ENCODE measurements around the gene RASA3.

Gene RASA3

DNA sequence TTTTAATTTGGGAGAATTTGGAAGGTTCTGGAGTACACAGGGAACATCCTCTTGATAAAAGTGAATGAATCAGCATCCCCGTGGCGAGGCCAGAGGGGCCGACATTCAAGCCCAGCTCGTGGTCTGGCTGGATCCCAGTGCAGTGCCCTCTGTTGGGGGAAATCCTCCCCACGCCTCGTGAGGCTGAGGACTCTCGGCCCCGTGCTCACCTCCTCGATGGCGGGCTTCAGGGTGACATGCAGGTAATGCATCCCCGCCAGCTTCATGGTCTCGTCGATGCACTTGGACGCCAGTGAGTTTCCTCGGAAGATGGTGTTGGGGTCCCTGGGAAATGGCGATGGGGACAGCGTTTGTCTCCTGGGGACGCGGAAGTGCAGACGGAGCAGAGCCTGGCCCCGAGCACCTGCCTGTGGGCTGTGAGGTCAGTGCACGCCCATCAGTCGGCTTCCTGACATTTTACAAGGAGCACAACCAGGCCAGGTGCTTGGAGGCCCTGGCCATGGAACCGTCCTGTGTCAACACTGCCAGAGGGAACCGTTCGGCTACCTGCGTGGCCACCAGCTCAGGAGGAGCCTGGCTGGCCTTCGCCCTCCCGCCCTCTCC lies 115.3 kb downstream of the RASA3 start:
- Histone ChIP-seq H3K9ac (ENCODE audit: low read length) (no peak overlapping the region), H3K4me2 (ENCODE audit: low read depth, low read length) (no peak overlapping the region), H4K20me1 (ENCODE audit: insufficient read depth, low read length) (no peaks in the 10 kb centered on the region), H3K9me2 (replicated peaks; ENCODE audit: insufficient read depth, low read length) (no peaks in the 10 kb centered on the region), H3K27ac (ENCODE audit: low read length) (no peak overlapping the region), H3K79me2 (ENCODE audit: low read length) (peaks cover 83% of the 10 kb centered on the region), H3K4me3 (ENCODE audit: low read length) (no peak overlapping the region), H3K9me3 (replicated peaks; ENCODE audit: insufficient read depth, low read length) (no peaks in the 10 kb centered on the region), H3K4me1 (ENCODE audit: low read length) (no peaks in the 10 kb centered on the region), H3K27me3 (replicated peaks; ENCODE audit: insufficient read depth, low read length) (no peaks in the 10 kb centered on the region), H3F3A (ENCODE audit: insufficient read depth, low read length) (no peaks in the 10 kb centered on the region), H3K36me3 (replicated peaks; ENCODE audit: insufficient read depth, low read length) (peaks cover 48% of the 10 kb centered on the region), H2AFZ (ENCODE audit: low read length) (no peak overlapping the region)
- TF ChIP-seq, protein P1, sequence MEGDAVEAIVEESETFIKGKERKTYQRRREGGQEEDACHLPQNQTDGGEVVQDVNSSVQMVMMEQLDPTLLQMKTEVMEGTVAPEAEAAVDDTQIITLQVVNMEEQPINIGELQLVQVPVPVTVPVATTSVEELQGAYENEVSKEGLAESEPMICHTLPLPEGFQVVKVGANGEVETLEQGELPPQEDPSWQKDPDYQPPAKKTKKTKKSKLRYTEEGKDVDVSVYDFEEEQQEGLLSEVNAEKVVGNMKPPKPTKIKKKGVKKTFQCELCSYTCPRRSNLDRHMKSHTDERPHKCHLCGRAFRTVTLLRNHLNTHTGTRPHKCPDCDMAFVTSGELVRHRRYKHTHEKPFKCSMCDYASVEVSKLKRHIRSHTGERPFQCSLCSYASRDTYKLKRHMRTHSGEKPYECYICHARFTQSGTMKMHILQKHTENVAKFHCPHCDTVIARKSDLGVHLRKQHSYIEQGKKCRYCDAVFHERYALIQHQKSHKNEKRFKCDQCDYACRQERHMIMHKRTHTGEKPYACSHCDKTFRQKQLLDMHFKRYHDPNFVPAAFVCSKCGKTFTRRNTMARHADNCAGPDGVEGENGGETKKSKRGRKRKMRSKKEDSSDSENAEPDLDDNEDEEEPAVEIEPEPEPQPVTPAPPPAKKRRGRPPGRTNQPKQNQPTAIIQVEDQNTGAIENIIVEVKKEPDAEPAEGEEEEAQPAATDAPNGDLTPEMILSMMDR (IDR thresholded peaks at IDR 0.05; ENCODE audit: low read length) = no peak
- TF ChIP-seq EZH2phosphoT487 (IDR thresholded peaks at IDR 0.05; ENCODE audit: low read length) (no peak), EZH2 (optimal IDR thresholded peaks at IDR 0.05; ENCODE audit: low read depth, low read length) (no peak)
- no peak for DNase-seq

DNA sequence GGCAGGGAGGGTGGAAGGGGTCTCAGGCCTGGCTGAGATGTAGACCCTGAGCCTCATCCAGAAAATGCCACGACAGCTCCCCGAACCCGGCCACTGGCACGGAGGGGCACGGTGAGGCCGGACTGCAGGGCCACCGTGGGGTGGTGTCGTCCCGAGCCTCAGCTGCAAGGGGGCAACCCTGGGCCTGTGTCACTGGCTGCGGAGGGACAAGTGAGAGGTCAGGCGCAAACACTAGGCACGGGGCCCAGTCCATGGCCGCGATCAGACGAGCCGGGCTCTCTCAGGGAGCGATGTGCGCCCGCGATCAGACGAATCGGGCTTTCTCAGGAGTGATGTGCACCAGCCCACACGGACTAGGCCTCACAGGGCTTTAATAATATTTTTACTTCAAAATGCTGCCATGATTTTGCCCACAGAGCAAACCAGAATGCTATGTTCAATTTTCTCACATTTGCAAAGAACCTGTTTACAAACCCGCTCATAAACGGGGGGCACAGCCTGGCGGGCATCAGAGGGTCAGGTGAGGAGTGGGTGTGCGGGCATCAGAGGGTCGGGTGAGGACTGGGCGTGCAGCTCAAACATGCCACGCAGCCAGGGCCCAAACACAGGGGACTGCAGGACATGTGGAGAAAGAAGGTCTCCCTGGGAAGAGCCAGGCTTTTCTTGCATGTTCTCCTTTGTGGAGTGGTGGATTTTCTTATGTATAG lies 115.9 kb downstream of the RASA3 start:
- Histone ChIP-seq H3K9me2 (replicated peaks; ENCODE audit: insufficient read depth, low read length) (no peaks in the 10 kb centered on the region), H3K4me2 (ENCODE audit: low read depth, low read length) (no peak overlapping the region), H3K4me3 (ENCODE audit: low read length) (no peak overlapping the region), H3K9ac (ENCODE audit: low read length) (no peak overlapping the region), H3K9me3 (replicated peaks; ENCODE audit: insufficient read depth, low read length) (no peaks in the 10 kb centered on the region), H3F3A (ENCODE audit: insufficient read depth, low read length) (no peaks in the 10 kb centered on the region), H4K20me1 (ENCODE audit: insufficient read depth, low read length) (no peaks in the 10 kb centered on the region), H3K79me2 (ENCODE audit: low read length) (peaks cover 76% of the 10 kb centered on the region), H3K36me3 (replicated peaks; ENCODE audit: insufficient read depth, low read length) (peaks cover 47% of the 10 kb centered on the region), H2AFZ (ENCODE audit: low read length) (no peak overlapping the region), H3K27me3 (replicated peaks; ENCODE audit: insufficient read depth, low read length) (no peaks in the 10 kb centered on the region), H3K4me1 (ENCODE audit: low read length) (no peaks in the 10 kb centered on the region), H3K27ac (ENCODE audit: low read length) (no peak overlapping the region)
- DNase-seq = no peak
- TF ChIP-seq EZH2phosphoT487 (IDR thresholded peaks at IDR 0.05; ENCODE audit: low read length) = no peak
- TF ChIP-seq, protein P1 (IDR thresholded peaks at IDR 0.05; ENCODE audit: low read length) = no peak
- no peak for TF ChIP-seq EZH2 (optimal IDR thresholded peaks at IDR 0.05; ENCODE audit: low read depth, low read length)

DNA sequence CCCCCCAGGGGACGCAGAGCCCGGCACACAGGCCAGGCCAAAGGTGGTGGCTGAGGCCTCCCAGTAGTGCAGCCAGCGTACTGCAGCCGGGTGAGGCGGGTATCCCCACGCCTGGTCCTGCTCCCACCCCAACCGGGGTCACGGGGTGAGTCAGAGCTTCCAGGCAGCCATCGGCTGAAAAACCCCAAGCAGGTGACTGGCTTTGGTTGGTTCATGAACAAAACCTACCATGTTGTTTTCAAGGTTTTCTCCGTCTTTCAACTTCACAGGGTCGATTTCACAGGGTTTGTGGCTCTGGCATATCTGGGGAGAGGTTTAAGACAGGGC lies 116.5 kb downstream of the RASA3 start:
- Histone ChIP-seq H3K4me3 (ENCODE audit: low read length) (no peak overlapping the region), H4K20me1 (ENCODE audit: insufficient read depth, low read length) (no peaks in the 10 kb centered on the region), H3K79me2 (ENCODE audit: low read length) (peaks cover 75% of the 10 kb centered on the region), H3K9me2 (replicated peaks; ENCODE audit: insufficient read depth, low read length) (no peaks in the 10 kb centered on the region), H3K4me1 (ENCODE audit: low read length) (no peaks in the 10 kb centered on the region), H3K27me3 (replicated peaks; ENCODE audit: insufficient read depth, low read length) (no peaks in the 10 kb centered on the region), H3K4me2 (ENCODE audit: low read depth, low read length) (no peak overlapping the region), H3K36me3 (replicated peaks; ENCODE audit: insufficient read depth, low read length) (peaks cover 43% of the 10 kb centered on the region), H3K9me3 (replicated peaks; ENCODE audit: insufficient read depth, low read length) (no peaks in the 10 kb centered on the region), H3F3A (ENCODE audit: insufficient read depth, low read length) (no peaks in the 10 kb centered on the region; the same call in 1 of the 2 replicates), H2AFZ (ENCODE audit: low read length) (no peak overlapping the region), H3K27ac (ENCODE audit: low read length) (no peak overlapping the region), H3K9ac (ENCODE audit: low read length) (no peak overlapping the region)
- TF ChIP-seq EZH2phosphoT487 (IDR thresholded peaks at IDR 0.05; ENCODE audit: low read length) (no peak), EZH2 (optimal IDR thresholded peaks at IDR 0.05; ENCODE audit: low read depth, low read length) (no peak)
- TF ChIP-seq, protein P1 (IDR thresholded peaks at IDR 0.05; ENCODE audit: low read length) = no peak
- DNase-seq = no peak

Data from MM.1S (cell line).